Measurements from ENCODE around the gene NPAS3.

NPAS3 gene

DNA sequence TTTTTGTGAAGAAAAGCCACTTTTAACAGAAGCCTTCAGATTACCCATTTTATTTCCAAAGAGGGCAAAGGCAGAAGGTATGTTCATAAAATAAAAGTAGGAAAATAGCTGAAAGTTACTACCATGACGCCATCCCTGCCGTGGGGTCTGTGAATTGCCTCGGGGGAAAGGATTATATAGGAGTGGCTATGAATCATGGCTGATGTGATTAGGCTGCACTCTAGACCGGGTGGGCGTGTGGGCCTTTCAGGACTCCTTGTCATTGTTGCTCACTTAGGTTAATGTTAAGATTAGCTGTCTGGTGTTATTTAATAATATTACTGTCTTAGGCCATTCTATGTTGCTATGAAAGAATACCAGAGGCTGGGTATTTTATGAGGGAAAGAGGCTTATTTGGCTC lies 816.7 kb downstream of the NPAS3 start:
- no peak for TF ChIP-seq CTCF (IDR thresholded peaks at IDR 0.05; ENCODE audit: low read depth, low read length, missing control alignments)
- in situ Hi-C loops (cut with HindIII; ENCODE audit: low pct_ligation_motif_present, low sequenced_read_pairs), result no loop called here
- Histone ChIP-seq H3K27me3 (replicated peaks) (no peaks in the 10 kb centered on the region), H3K27ac (no peak overlapping the region), H3K36me3 (replicated peaks) (no peaks in the 10 kb centered on the region), H3K4me3 (ENCODE audit: low read depth, low read length) (no peak overlapping the region)
- no peak for DNase-seq

GRCh38 chr14:33756833-33757232 lies 818.2 kb downstream of the NPAS3 start:
- in situ Hi-C loops (cut with HindIII; ENCODE audit: low pct_ligation_motif_present, low sequenced_read_pairs), result no loop called here
- TF ChIP-seq CTCF (IDR thresholded peaks at IDR 0.05; ENCODE audit: low read depth, low read length, missing control alignments), result no peak
- Histone ChIP-seq H3K27ac (no peak overlapping the region), H3K4me3 (ENCODE audit: low read depth, low read length) (no peak overlapping the region), H3K36me3 (replicated peaks) (no peaks in the 10 kb centered on the region), H3K27me3 (replicated peaks) (no peaks in the 10 kb centered on the region)
- DNase-seq, result no peak

- in situ Hi-C loops (cut with HindIII; ENCODE audit: low pct_ligation_motif_present, low sequenced_read_pairs), result no loop called here
- no peak overlapping the region for H3K4me3 ChIP-seq (ENCODE audit: low read depth, low read length)
- no peaks in the 10 kb centered on the region for H3K27me3 ChIP-seq (replicated peaks)
- no peak for DNase-seq
- no peak for TF ChIP-seq CTCF (IDR thresholded peaks at IDR 0.05; ENCODE audit: low read depth, low read length, missing control alignments)
- no peaks in the 10 kb centered on the region for H3K36me3 ChIP-seq (replicated peaks)
- H3K27ac ChIP-seq, result no peak overlapping the region
Observed at GRCh38 chr14:33758547-33758946, 819.9 kb downstream of the NPAS3 start.

DNA sequence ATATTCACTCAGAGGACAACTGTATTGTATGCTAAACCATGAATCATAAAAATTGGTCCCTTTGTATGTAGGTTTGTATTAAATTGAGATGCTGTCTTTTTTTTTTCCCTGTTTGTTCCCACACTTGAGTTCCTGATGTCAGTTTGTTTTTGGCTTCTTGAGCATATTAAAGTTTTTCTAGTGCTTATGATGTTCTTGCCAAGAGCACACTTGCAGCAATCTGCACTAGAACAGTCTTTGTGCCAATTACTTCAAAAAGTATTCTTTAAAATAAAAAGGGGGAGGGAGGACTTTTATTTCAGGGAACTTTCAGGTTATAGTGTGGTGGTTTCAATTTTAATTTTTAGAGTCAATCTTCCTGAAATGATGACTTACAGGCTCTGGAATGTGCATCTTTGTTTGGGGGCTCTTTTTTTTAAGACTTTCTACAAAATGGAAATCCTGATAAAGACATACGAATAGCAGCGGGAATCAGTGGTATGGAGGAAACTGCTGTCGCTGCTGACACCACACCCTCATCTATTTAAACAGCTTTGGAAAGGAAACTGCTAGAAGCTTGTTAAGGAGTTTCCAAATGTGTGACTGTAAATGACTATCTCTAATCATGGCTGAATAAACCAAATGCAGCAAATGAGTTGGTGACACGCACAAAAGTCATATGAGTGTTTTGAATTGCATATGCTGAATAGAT lies 823.6 kb downstream of the NPAS3 start:
- DNase-seq, result no peak
- H3K36me3 ChIP-seq (replicated peaks), result no peaks in the 10 kb centered on the region
- TF ChIP-seq CTCF (IDR thresholded peaks at IDR 0.05; ENCODE audit: low read depth, low read length, missing control alignments), result no peak
- H3K27ac ChIP-seq, result no peak overlapping the region
- in situ Hi-C loops (cut with HindIII; ENCODE audit: low pct_ligation_motif_present, low sequenced_read_pairs), result no loop called here
- no peaks in the 10 kb centered on the region for H3K27me3 ChIP-seq (replicated peaks)
- no peak overlapping the region for H3K4me3 ChIP-seq (ENCODE audit: low read depth, low read length)

- in situ Hi-C loops (cut with HindIII; ENCODE audit: low pct_ligation_motif_present, low sequenced_read_pairs), result no loop called here
- Histone ChIP-seq H3K36me3 (replicated peaks) (no peaks in the 10 kb centered on the region), H3K4me3 (ENCODE audit: low read depth, low read length) (no peak overlapping the region), H3K27me3 (replicated peaks) (no peaks in the 10 kb centered on the region), H3K27ac (no peak overlapping the region)
- TF ChIP-seq CTCF (IDR thresholded peaks at IDR 0.05; ENCODE audit: low read depth, low read length, missing control alignments), result no peak
- peak; percentile 60 for DNase-seq
Observed at GRCh38 chr14:33764876-33765650, 826.4 kb downstream of the NPAS3 start.
